HEK293 (cell line): ENCODE measurements around the gene DVL3.

ENCODE experiments used
- CTCF ChIA-PET: fragments of 350-600 bp; formaldehyde crosslinking; extraction: SDS; loops from one replicate; lab custom pipeline; 2021; ENCODE audit warnings: antibody characterized with exemption; lab: Yijun Ruan, JAX
- POLR2A ChIA-PET: fragments of 300-600 bp; formaldehyde crosslinking; extraction: SDS; loops from one replicate; lab custom pipeline; 2020; ENCODE audit warnings: antibody characterized with exemption, inconsistent platforms; lab: Yijun Ruan, JAX
- H3K27ac ChIP-seq: fragments of 200-500 bp; sonication (Bioruptor generic); 2 replicates; pipeline ENCODE4 v1.5.1; 2014; ENCODE audit warnings: low read depth, low read length, control low read depth, inconsistent platforms; ENCODE audit errors: extremely low read depth
- H3K36me3 ChIP-seq, 2 experiments: fragments of 200-500 bp in 1 of 2; sonication (Bioruptor generic) in 1 of 2; 1 replicate in 1 of 2; 2 replicates in 1 of 2; pipeline ENCODE4 v1.5.1; 2014 to 2017; ENCODE audit warnings: inconsistent platforms in 2 of 2, low read length in 2 of 2; ENCODE audit not compliant: control insufficient read depth in 2 of 2, insufficient read depth in 1 of 2
- H3K4me1 ChIP-seq: fragments of 200-500 bp; sonication (Bioruptor generic); 2 replicates; pipeline ENCODE4 v1.5.1; 2014; ENCODE audit warnings: mild to moderate bottlenecking, low read length, inconsistent platforms; ENCODE audit not compliant: control insufficient read depth, insufficient read depth
- H3K4me3 ChIP-seq: 2 replicates; pipeline ENCODE4 v1.5.1; 2011; ENCODE audit warnings: low read depth, mild to moderate bottlenecking, control low read depth, low read length, moderate library complexity
- H3K9me3 ChIP-seq: fragments of 200-500 bp; sonication (Bioruptor generic); 2 replicates; pipeline ENCODE4 v1.5.1; 2014; ENCODE audit warnings: low read depth, low read length, inconsistent platforms; ENCODE audit not compliant: control insufficient read depth, insufficient read depth
- BCL11B ChIP-seq: fragments of 450-650 bp; formaldehyde crosslinking; IDR thresholded peaks from 2 replicates; pipeline ENCODE4 v1.5.1; 2016; ENCODE audit warnings: low read depth, missing biosample characterization, missing genetic modification characterization
- EGR2 ChIP-seq: fragments of 450-650 bp; formaldehyde crosslinking; IDR thresholded peaks from 2 replicates; pipeline ENCODE4 v1.5.1; 2016; ENCODE audit warnings: low read depth, missing biosample characterization, missing genetic modification characterization
- GLI2 ChIP-seq: fragments of 450-650 bp; formaldehyde crosslinking; IDR thresholded peaks from 2 replicates; pipeline ENCODE4; 2017; ENCODE audit warnings: missing biosample characterization, missing genetic modification characterization, low read depth, borderline replicate concordance
- HOXC10 ChIP-seq: sonication (generic); formaldehyde crosslinking; IDR thresholded peaks from 2 replicates; pipeline ENCODE4 v1.8.1; 2023; ENCODE audit warnings: mild to moderate bottlenecking, missing genetic modification reagents
- SETDB1 ChIP-seq: IDR thresholded peaks from one replicate; pipeline ENCODE4 v1.6.1; 2017; ENCODE audit warnings: mild to moderate bottlenecking, low read length, moderate library complexity, mixed read lengths; ENCODE audit not compliant: insufficient read length
- ZBTB17 ChIP-seq: fragments of 450-650 bp; formaldehyde crosslinking; IDR thresholded peaks from 2 replicates; pipeline ENCODE4 v1.5.1; 2016; ENCODE audit warnings: missing biosample characterization, missing genetic modification characterization
- ZBTB44 ChIP-seq: fragments of 450-650 bp; IDR thresholded peaks from 2 replicates; pipeline ENCODE4 v1.5.1; 2018; ENCODE audit warnings: missing biosample characterization, mild to moderate bottlenecking, missing genetic modification characterization
- ZBTB7A ChIP-seq: fragments of 450-650 bp; formaldehyde crosslinking; IDR thresholded peaks from 2 replicates; pipeline ENCODE4 v1.5.1; 2016; ENCODE audit warnings: low read depth, missing biosample characterization, missing genetic modification characterization
- ZFHX2 ChIP-seq: fragments of 450-650 bp; formaldehyde crosslinking; conservative IDR thresholded peaks from 2 replicates; pipeline ENCODE4 v1.5.1; 2016; ENCODE audit warnings: missing biosample characterization, missing genetic modification characterization
- ZNF146 ChIP-seq: fragments of 450-650 bp; formaldehyde crosslinking; IDR thresholded peaks from 2 replicates; pipeline ENCODE4 v1.5.1; 2016; ENCODE audit warnings: missing biosample characterization, missing genetic modification characterization
- ZNF169 ChIP-seq: fragments of 450-650 bp; formaldehyde crosslinking; IDR thresholded peaks from 2 replicates; pipeline ENCODE4 v1.5.1; 2016; ENCODE audit warnings: missing biosample characterization, missing genetic modification characterization
- ZNF23 ChIP-seq: fragments of 450-650 bp; formaldehyde crosslinking; IDR thresholded peaks from 2 replicates; pipeline ENCODE4 v1.5.1; 2016; ENCODE audit warnings: missing biosample characterization, missing genetic modification characterization, borderline replicate concordance
- ZNF341 ChIP-seq: fragments of 450-650 bp; formaldehyde crosslinking; IDR thresholded peaks from 2 replicates; pipeline ENCODE4; 2016; ENCODE audit warnings: low read depth, missing biosample characterization, missing genetic modification characterization
- ZNF394 ChIP-seq: fragments of 450-650 bp; formaldehyde crosslinking; IDR thresholded peaks from 2 replicates; pipeline ENCODE4 v1.5.1; 2016; ENCODE audit warnings: missing biosample characterization, missing genetic modification characterization, mild to moderate bottlenecking, moderate library complexity, borderline replicate concordance
- ZNF423 ChIP-seq: fragments of 450-650 bp; formaldehyde crosslinking; IDR thresholded peaks from 2 replicates; pipeline ENCODE4 v1.5.1; 2016; ENCODE audit warnings: missing biosample characterization, missing genetic modification characterization
- ZNF530 ChIP-seq: fragments of 450-650 bp; formaldehyde crosslinking; IDR thresholded peaks from 2 replicates; pipeline ENCODE4 v1.5.1; 2016; ENCODE audit warnings: low read depth, missing biosample characterization, missing genetic modification characterization
- ZNF670 ChIP-seq: fragments of 450-650 bp; formaldehyde crosslinking; IDR thresholded peaks from 2 replicates; pipeline ENCODE4 v1.5.1; 2016; ENCODE audit warnings: missing biosample characterization, missing genetic modification characterization, low read depth
- ZNF677 ChIP-seq: fragments of 450-650 bp; IDR thresholded peaks from 2 replicates; pipeline ENCODE4 v1.5.0; 2018; ENCODE audit warnings: missing biosample characterization, mild to moderate bottlenecking, missing genetic modification characterization, moderate library complexity
- ZNF777 ChIP-seq: fragments of 450-650 bp; formaldehyde crosslinking; IDR thresholded peaks from 2 replicates; pipeline ENCODE4 v1.5.1; 2017; ENCODE audit warnings: missing biosample characterization, missing genetic modification characterization, borderline replicate concordance
- ZNF792 ChIP-seq: fragments of 450-650 bp; formaldehyde crosslinking; IDR thresholded peaks from 2 replicates; pipeline ENCODE4 v1.5.1; 2016; ENCODE audit warnings: missing biosample characterization, missing genetic modification characterization
- TF ChIP-seq, protein P1 (sequence below): fragments of 450-650 bp; formaldehyde crosslinking; IDR thresholded peaks from 2 replicates; pipeline ENCODE4 v1.5.1; 2016; ENCODE audit warnings: missing biosample characterization, missing genetic modification characterization
- TF ChIP-seq, protein P2 (sequence below): fragments of 450-650 bp; formaldehyde crosslinking; IDR thresholded peaks from 2 replicates; pipeline ENCODE4 v1.5.1; 2017; ENCODE audit warnings: missing biosample characterization, missing genetic modification characterization

Gene DVL3

GRCh38 chr3:184186184-184186901 is 31.2 kb downstream of the DVL3 start, which contains the start of gene ABCF3 (continued):
- TF ChIP-seq ZBTB7A (tag by site-specific recombination): no peak
- no peak for TF ChIP-seq ZNF169 (tag by site-specific recombination)
- no peak for TF ChIP-seq ZNF670 (tag by site-specific recombination)
- TF ChIP-seq ZNF341 (tag by site-specific recombination): no peak
- no peak for TF ChIP-seq ZNF792 (tag by site-specific recombination)
- TF ChIP-seq, protein P1, sequence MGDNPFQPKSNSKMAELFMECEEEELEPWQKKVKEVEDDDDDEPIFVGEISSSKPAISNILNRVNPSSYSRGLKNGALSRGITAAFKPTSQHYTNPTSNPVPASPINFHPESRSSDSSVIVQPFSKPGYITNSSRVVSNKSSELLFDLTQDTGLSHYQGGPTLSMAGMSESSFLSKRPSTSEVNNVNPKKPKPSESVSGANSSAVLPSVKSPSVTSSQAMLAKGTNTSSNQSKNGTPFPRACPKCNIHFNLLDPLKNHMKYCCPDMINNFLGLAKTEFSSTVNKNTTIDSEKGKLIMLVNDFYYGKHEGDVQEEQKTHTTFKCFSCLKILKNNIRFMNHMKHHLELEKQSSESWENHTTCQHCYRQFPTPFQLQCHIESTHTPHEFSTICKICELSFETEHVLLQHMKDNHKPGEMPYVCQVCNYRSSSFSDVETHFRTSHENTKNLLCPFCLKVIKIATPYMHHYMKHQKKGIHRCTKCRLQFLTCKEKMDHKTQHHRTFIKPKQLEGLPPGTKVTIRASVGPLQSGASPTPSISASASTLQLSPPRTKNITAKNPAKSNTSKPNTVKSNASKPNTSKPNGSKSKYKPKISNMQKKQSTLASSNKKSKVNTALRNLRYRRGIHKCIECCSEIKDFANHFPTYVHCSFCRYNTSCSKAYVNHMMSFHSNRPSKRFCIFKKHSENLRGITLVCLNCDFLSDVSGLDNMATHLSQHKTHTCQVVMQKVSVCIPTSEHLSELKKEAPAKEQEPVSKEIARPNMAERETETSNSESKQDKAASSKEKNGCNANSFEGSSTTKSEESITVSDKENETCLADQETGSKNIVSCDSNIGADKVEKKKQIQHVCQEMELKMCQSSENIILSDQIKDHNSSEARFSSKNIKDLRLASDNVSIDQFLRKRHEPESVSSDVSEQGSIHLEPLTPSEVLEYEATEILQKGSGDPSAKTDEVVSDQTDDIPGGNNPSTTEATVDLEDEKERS (tag by site-specific recombination): 0 out of 2 replicates have a peak, but pooled peaks have one; percentile 8
- TF ChIP-seq ZNF777 (tag by site-specific recombination): 0 out of 2 replicates have a peak, but pooled peaks have one; percentile 72

GRCh38 chr3:184186902-184187207 is 31.7 kb downstream of the DVL3 start:
- Histone ChIP-seq H3K27ac (no peak overlapping the region; the same call in 1 of the 2 replicates), H3K4me3 (peak overlapping the region; percentile 91), H3K36me3 (peaks cover 0 to 76% of the 10 kb centered on the region in 2 experiments; a peak in 2 of 3 replicates), H3K4me1 (0 out of 2 replicates have a peak, but pooled peaks cover 5% of the 10 kb centered on the region), H3K9me3 (no peaks in the 10 kb centered on the region)
- TF ChIP-seq ZNF423 (no peak), ZNF146 (tag by site-specific recombination) (no peak), GLI2 (tag by site-specific recombination) (no peak), ZNF677 (no peak), ZBTB44 (tag by site-specific recombination) (no peak), BCL11B (tag by site-specific recombination) (no peak), SETDB1 (no peak), HOXC10 (CRISPR knock-in tag) (no peak), ZNF530 (tag by site-specific recombination) (no peak), ZNF394 (no peak), ZBTB17 (tag by site-specific recombination) (no peak), ZNF23 (tag by site-specific recombination) (no peak), EGR2 (tag by site-specific recombination) (peak; percentile 66; the same call in 1 of the 2 replicates), ZFHX2 (tag by site-specific recombination) (peak; percentile 60)
- TF ChIP-seq, protein P2, sequence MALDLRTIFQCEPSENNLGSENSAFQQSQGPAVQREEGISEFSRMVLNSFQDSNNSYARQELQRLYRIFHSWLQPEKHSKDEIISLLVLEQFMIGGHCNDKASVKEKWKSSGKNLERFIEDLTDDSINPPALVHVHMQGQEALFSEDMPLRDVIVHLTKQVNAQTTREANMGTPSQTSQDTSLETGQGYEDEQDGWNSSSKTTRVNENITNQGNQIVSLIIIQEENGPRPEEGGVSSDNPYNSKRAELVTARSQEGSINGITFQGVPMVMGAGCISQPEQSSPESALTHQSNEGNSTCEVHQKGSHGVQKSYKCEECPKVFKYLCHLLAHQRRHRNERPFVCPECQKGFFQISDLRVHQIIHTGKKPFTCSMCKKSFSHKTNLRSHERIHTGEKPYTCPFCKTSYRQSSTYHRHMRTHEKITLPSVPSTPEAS (tag by site-specific recombination): no peak
- ChIA-PET POLR2A (interaction anchor here (1.8 to 2.3 kb wide), 2 partner anchors 10 to 13 kb away, joined by 15 to 34 read pairs; partner anchors contain the start of gene AP2M1), CTCF (interaction anchor here (0.5 to 1.0 kb wide), 6 partner anchors 41 to 931 kb away, joined by 3 to 5 read pairs (median 4); no protein-coding TSS in a partner anchor)
